Measurements from ENCODE around the gene CRTC3. TPM values are rescaled to one million over a fixed set of nuclear protein-coding genes. Genes with fewer than 3 reads are reported as not detected.

The CRTC3 gene
- total RNA-seq, 2 experiments from 2014 or later, result 27.1 to 28.7 TPM

DNA sequence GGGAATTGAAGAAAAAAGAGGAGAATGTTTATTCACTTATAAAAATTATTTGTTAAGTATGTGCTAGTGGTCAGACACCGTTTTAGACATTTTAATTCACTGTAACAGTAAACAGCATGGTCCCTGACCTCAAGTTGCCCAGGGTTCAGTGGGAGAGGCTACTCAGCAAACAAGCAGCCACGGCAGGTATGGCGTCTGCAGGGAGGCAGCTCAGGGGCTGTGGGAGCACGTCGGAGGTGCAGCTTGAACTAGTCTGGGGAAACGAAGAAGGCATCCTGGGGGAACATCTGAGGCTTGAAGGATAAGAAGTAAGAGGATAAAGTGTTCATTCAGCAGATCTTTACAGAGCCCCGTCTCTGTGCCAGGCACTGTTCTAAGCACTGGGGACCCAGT is 66.0 kb downstream of the CRTC3 start:
- H3K4me1 Mint-ChIP-seq (ENCODE audit: low read depth), result peaks cover 83% of the 10 kb centered on the region
- ATAC-seq (no peak), DNase-seq (no peak)
- no peaks in the 10 kb centered on the region for H3K27me3 Mint-ChIP-seq
- no peak overlapping the region for H3K4me3 Mint-ChIP-seq
- ChIA-PET CTCF (interaction anchor here (0.7 to 1.3 kb wide), 2 partner anchors 52 to 65 kb away, joined by 3 read pairs; no protein-coding TSS in a partner anchor), POLR2A (interaction anchor here (0.9 to 1.1 kb wide), 2 partner anchors 71 to 122 kb away, joined by 3 read pairs; no protein-coding TSS in a partner anchor)
- H3K36me3 Mint-ChIP-seq (ENCODE audit: low read depth), result peaks cover 31% of the 10 kb centered on the region
- no peaks in the 10 kb centered on the region for H3K9me3 Mint-ChIP-seq
- intact Hi-C loops (cut with micrococcal nuclease), result loop anchor here (5.0 kb wide), 1 partner anchor 33 kb away; no protein-coding TSS in a partner anchor
- H3K27ac Mint-ChIP-seq, result peak overlapping the region; percentile 84
- no peak for TF ChIP-seq CTCF (IDR thresholded peaks at IDR 0.05)

DNA sequence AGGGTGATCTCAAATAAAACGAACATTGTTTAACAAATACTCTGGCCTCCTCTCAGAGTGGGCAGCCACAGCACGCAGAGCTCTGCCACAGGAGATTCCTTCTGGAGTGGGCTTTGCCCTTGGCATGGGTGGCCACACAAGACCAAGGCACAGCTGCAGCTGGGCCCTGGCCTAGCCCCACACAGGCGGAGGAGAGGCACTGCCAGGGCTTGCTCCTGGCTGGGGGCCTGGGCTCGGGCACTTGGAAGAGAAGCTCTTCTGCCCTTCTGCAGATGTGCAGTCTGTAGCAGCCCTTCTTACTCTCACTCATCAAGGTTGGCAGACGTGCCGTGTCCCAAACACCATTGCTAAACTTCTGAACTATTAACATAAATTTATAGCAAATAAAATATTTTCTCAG is 67.2 kb downstream of the CRTC3 start:
- no peak overlapping the region for H3K4me3 Mint-ChIP-seq

GRCh38 chr15:90597577-90597976 is 67.9 kb downstream of the CRTC3 start:
- H3K27ac Mint-ChIP-seq, result peak overlapping the region; percentile 84
- H3K27me3 Mint-ChIP-seq, result no peaks in the 10 kb centered on the region
- H3K9me3 Mint-ChIP-seq, result no peaks in the 10 kb centered on the region
- H3K4me3 Mint-ChIP-seq, result no peak overlapping the region
- no peak for DNase-seq
- intact Hi-C loops (cut with micrococcal nuclease), result loop anchor here (5.0 kb wide), 1 partner anchor 35 kb away; no protein-coding TSS in a partner anchor
- POLR2A ChIA-PET, result interaction anchor here (1.0 to 1.3 kb wide), 4 partner anchors 16 to 197 kb away, joined by 3 to 4 read pairs (median 4); no protein-coding TSS in a partner anchor
- ATAC-seq, result peak; percentile 70
- CTCF ChIA-PET, result interaction anchor here (1.6 kb wide), 1 partner anchor 278 kb away, joined by 4 read pairs; no protein-coding TSS in a partner anchor
- no peak for TF ChIP-seq CTCF (IDR thresholded peaks at IDR 0.05)
- peaks cover 74% of the 10 kb centered on the region for H3K4me1 Mint-ChIP-seq (ENCODE audit: low read depth)
- peaks cover 34% of the 10 kb centered on the region for H3K36me3 Mint-ChIP-seq (ENCODE audit: low read depth)

More for the DNA sequence above, 67.2 kb downstream of the CRTC3 start:
- peaks cover 34% of the 10 kb centered on the region for H3K36me3 Mint-ChIP-seq (ENCODE audit: low read depth)
- ATAC-seq, result no peak
- ChIA-PET POLR2A (interaction anchor here (1.0 to 1.3 kb wide), 2 partner anchors 15 to 28 kb away, joined by 3 read pairs; no protein-coding TSS in a partner anchor), CTCF (interaction anchor here (0.8 to 1.3 kb wide), 2 partner anchors 35 to 51 kb away, joined by 3 read pairs; no protein-coding TSS in a partner anchor)
- no peak for DNase-seq
- intact Hi-C loops (cut with micrococcal nuclease), result loop anchor here (5.0 kb wide), 1 partner anchor 35 kb away; no protein-coding TSS in a partner anchor
- no peaks in the 10 kb centered on the region for H3K27me3 Mint-ChIP-seq
- peaks cover 81% of the 10 kb centered on the region for H3K4me1 Mint-ChIP-seq (ENCODE audit: low read depth)
- no peak for TF ChIP-seq CTCF (IDR thresholded peaks at IDR 0.05)
- H3K9me3 Mint-ChIP-seq, result no peaks in the 10 kb centered on the region
- peak overlapping the region; percentile 84 for H3K27ac Mint-ChIP-seq

- H3K36me3 Mint-ChIP-seq (ENCODE audit: low read depth), result peaks cover 34% of the 10 kb centered on the region
- ChIA-PET POLR2A (interaction anchor here (1.0 to 1.3 kb wide), 4 partner anchors 16 to 198 kb away, joined by 3 to 4 read pairs (median 4); no protein-coding TSS in a partner anchor), CTCF (interaction anchor here (1.6 kb wide), 1 partner anchor 279 kb away, joined by 4 read pairs; no protein-coding TSS in a partner anchor)
- ATAC-seq, result peak; percentile 5
- no peak for TF ChIP-seq CTCF (IDR thresholded peaks at IDR 0.05)
- H3K4me3 Mint-ChIP-seq, result no peak overlapping the region
- peak; percentile 38 for DNase-seq
- H3K4me1 Mint-ChIP-seq (ENCODE audit: low read depth), result peaks cover 70% of the 10 kb centered on the region
- peak overlapping the region; percentile 84 for H3K27ac Mint-ChIP-seq
- intact Hi-C loops (cut with micrococcal nuclease), result loop anchor here (5.0 kb wide), 1 partner anchor 36 kb away; no protein-coding TSS in a partner anchor
- H3K9me3 Mint-ChIP-seq, result no peaks in the 10 kb centered on the region
- no peaks in the 10 kb centered on the region for H3K27me3 Mint-ChIP-seq
These were observed 68.4 kb downstream of the CRTC3 start for GRCh38 chr15:90598031-90598577.

- intact Hi-C loops (cut with micrococcal nuclease), result loop anchor here (5.0 kb wide), 1 partner anchor 36 kb away; no protein-coding TSS in a partner anchor
- TF ChIP-seq CTCF (IDR thresholded peaks at IDR 0.05), result no peak
- Mint-ChIP-seq H3K4me1 (ENCODE audit: low read depth) (peaks cover 68% of the 10 kb centered on the region), H3K9me3 (no peaks in the 10 kb centered on the region), H3K27me3 (no peaks in the 10 kb centered on the region), H3K27ac (peak overlapping the region; percentile 84), H3K36me3 (ENCODE audit: low read depth) (peaks cover 31% of the 10 kb centered on the region), H3K4me3 (no peak overlapping the region)
- ChIA-PET CTCF (interaction anchor here (1.6 kb wide), 1 partner anchor 279 kb away, joined by 4 read pairs; no protein-coding TSS in a partner anchor), POLR2A (interaction anchor here (0.8 to 1.2 kb wide), 3 partner anchors 20 to 198 kb away, joined by 3 to 4 read pairs (median 4); no protein-coding TSS in a partner anchor)
- DNase-seq (no peak), ATAC-seq (no peak)
These were observed 69.0 kb downstream of the CRTC3 start for GRCh38 chr15:90598679-90599078.

Data from activated CD8-positive, alpha-beta T cell treated with anti-CD3 and anti-CD28 coated beads for 36 hours (primary cell).